Fibroblast of pulmonary artery (primary cell): ENCODE measurements around the gene U2AF1L4.
"Not testable (repeated sequence)": the region's sequence is repeated elsewhere in the genome, so short reads cannot be mapped to it uniquely, and the experiment has no call there.

ENCODE experiments used
- DNase-seq: peaks from one replicate; pipeline ENCODE4 v3.0.0-alpha.2; 2010; ENCODE audit warnings: low read depth
- H3K4me3 ChIP-seq: replicated peaks from 2 replicates; pipeline ENCODE4 v1.5.1; 2011; ENCODE audit warnings: low read depth, mild to moderate bottlenecking, control low read depth, low read length, moderate library complexity
- CTCF ChIP-seq: IDR thresholded peaks from 2 replicates; pipeline ENCODE4 v1.5.1; 2011; ENCODE audit warnings: mild to moderate bottlenecking, control low read depth, low read length, inconsistent platforms; ENCODE audit errors: missing control alignments

The U2AF1L4 gene

DNA sequence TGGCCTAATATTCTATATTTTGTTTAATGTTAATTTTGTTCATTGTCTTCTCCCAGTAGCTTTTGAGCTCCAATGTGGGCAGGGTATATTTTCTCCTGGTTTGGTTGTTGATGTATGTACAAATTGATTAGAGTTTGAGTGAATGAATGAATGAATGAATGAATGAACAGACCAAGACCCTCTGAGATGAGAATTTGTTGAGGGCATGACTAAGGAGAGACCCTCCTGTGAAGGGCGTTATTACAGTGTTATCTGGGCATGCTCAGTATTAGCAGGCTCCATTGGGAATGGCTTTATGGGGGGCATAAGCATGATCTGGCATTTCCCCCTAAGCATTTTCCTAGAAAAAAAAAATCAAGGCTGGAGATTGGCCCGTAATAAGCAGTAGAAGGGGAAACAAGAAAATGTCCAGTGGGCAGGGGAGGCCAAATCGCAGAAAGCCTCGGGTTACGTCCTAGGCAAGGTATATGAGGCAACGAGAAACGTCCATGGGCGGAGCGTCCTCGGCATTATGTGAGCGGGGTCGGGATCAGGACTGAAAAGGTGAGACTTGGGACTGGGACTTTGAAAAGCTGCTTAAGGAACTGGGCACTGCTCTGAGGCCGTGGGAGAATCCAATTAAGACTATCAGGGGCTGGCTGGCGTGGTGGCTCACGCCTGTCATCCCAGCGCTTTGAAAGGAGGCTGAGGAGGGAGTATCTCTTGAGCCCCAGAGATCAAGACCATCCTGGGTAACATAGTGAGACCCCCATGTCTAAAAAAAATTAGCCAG lies 29.2 kb upstream of the U2AF1L4 start:
- peak overlapping the region; percentile 31 for H3K4me3 ChIP-seq

GRCh38 chr19:35773020-35773806 lies 28.0 kb upstream of the U2AF1L4 start:
- peak; percentile 54 for DNase-seq
- no peak for TF ChIP-seq CTCF
- H3K4me3 ChIP-seq: no peak overlapping the region

More for the DNA sequence above, 29.2 kb upstream of the U2AF1L4 start:
- no peak for DNase-seq
- TF ChIP-seq CTCF: no peak

- DNase-seq, H3K4me3 ChIP-seq: not testable (repeated sequence)
Observed at GRCh38 chr19:35772362-35772761, 27.1 kb upstream of the U2AF1L4 start.

DNA sequence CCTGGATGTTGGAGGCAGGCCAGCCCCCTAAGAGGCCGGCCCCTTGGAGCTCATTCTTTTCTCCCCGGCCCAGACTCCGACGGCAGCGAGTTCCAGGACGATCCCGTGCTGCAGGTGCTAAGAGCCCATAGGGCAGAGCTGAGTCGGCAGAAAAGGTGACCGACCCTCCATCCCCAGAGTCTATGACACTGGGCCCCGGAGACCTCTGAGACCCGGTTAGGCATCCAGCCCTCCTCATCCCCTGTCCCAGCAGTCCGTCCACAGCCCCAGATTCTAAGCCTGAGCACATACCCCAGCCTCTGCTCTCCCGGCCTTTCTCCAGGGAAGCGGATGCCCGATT lies 22.8 kb upstream of the U2AF1L4 start:
- no peak overlapping the region for H3K4me3 ChIP-seq
- no peak for DNase-seq
- no peak for TF ChIP-seq CTCF

GRCh38 chr19:35767288-35768081 lies 22.3 kb upstream of the U2AF1L4 start:
- no peak for TF ChIP-seq CTCF
- H3K4me3 ChIP-seq: no peak overlapping the region
- no peak for DNase-seq

DNA sequence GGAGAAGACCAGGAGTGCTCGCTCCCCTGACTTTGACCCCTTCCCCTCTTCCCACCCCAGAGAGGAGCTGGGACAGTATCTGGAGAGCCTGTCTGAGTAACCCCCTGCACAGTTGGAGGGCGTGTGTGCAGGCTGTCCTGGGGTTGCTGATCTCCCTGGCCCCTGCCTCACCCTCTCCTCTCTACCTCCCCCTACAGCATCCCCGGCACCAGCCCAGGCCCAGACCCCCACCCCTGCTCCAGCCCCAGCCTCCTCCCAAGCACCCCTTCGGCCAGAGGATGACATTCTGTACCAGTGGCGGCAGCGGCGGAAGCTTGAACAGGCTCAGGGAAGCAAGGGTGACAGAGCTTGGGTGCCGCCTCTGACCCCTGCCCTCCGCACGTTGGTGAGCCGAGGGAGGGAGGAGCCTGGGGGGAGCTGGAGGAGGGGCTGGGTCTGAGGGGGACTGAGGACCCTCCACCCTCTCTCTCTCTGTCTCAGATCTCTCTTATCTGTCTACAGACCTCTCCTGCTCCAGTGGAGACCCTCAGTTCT lies 21.4 kb upstream of the U2AF1L4 start:
- no peak for TF ChIP-seq CTCF
- no peak overlapping the region for H3K4me3 ChIP-seq
- no peak for DNase-seq
